Nasal cavity respiratory epithelium epithelial cell of viscerocranial mucosa (primary cell): ENCODE data around the gene TUBGCP3. TPM values are rescaled to one million over a fixed set of nuclear protein-coding genes. Genes with fewer than 3 reads are reported as not detected.

ENCODE experiments used
- total RNA-seq: library from RNA; depleted of rRNA; stranded (reverse); fragments of >200 nt; gene quantifications from 2 replicates; pipeline ENCODE4 v1.2.3, GENCODE V29; 2014

The TUBGCP3 gene, protein sequence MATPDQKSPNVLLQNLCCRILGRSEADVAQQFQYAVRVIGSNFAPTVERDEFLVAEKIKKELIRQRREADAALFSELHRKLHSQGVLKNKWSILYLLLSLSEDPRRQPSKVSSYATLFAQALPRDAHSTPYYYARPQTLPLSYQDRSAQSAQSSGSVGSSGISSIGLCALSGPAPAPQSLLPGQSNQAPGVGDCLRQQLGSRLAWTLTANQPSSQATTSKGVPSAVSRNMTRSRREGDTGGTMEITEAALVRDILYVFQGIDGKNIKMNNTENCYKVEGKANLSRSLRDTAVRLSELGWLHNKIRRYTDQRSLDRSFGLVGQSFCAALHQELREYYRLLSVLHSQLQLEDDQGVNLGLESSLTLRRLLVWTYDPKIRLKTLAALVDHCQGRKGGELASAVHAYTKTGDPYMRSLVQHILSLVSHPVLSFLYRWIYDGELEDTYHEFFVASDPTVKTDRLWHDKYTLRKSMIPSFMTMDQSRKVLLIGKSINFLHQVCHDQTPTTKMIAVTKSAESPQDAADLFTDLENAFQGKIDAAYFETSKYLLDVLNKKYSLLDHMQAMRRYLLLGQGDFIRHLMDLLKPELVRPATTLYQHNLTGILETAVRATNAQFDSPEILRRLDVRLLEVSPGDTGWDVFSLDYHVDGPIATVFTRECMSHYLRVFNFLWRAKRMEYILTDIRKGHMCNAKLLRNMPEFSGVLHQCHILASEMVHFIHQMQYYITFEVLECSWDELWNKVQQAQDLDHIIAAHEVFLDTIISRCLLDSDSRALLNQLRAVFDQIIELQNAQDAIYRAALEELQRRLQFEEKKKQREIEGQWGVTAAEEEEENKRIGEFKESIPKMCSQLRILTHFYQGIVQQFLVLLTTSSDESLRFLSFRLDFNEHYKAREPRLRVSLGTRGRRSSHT
- 21.5 and 25.3 TPM in 2 replicates for total RNA-seq

DNA sequence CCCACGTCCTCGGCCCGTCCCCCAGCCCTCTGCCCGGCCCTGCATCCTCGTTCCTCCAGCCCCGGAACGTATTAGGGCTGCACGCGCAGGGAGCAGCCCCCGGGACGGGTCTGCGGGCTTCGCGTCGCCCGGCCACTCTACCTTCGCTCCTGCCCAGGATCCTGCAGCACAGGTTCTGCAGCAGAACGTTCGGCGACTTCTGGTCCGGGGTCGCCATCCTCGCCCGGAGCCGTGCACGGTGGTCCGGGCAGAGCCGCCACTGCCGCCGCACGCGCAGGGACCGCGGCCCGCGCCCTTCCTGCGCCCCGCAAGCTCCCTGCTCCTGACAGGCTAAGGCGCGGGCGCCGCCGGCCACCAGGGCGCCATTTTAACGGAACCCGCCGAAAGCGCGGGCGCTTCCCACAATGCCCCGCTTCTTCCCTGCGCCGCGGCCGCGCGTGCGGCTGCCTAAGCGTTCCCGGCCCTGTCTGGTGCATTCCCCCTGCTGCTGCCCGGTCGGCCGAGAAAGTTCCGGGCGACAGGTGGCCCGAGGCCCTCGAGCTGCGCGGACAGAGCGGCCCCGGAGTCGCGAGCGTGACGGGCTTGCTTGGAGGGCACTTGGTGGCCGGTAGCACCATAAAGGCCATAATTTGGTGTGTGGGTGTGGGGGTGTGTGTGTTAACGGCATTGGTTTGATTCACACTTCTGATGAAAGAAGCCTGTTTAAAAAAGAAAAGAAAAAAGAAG lies at the start of gene TUBGCP3:
Gene TUBGCP3, minus strand, starts transcription at position 390 of the 726 bp plus-strand sequence. Its CDS starts 173 bp downstream, at position 217.

Other genes starting within 250 kb of the TUBGCP3 start
- not detected in 2 replicates for gene SPACA7, start 211.8 kb downstream of the TUBGCP3 start, total RNA-seq
- 7.2 and 23.2 TPM in 2 replicates for gene ATP11A, start 101.9 kb upstream of the TUBGCP3 start, total RNA-seq